GM12873 (cell line): ENCODE results near the gene FANCM.

Source experiments
- CTCF ChIP-seq: IDR thresholded peaks from 2 replicates; pipeline ENCODE4 v1.5.1; 2012; ENCODE audit warnings: low read depth, mild to moderate bottlenecking, moderate library complexity, low read length, control low read depth; ENCODE audit not compliant: insufficient read depth; ENCODE audit errors: missing control alignments

The FANCM gene

GRCh38 chr14:45181329-45181728 lies 45.6 kb downstream of the FANCM start:
- no peak for TF ChIP-seq CTCF

- no peak for TF ChIP-seq CTCF
Measured at GRCh38 chr14:45181806-45182205, 46.1 kb downstream of the FANCM start.

- no peak for TF ChIP-seq CTCF
Measured at GRCh38 chr14:45185100-45185814, 49.5 kb downstream of the FANCM start.

GRCh38 chr14:45194964-45195363 lies 59.2 kb downstream of the FANCM start:
- no peak for TF ChIP-seq CTCF

- no peak for TF ChIP-seq CTCF
Measured at GRCh38 chr14:45198551-45198950, 62.8 kb downstream of the FANCM start.

GRCh38 chr14:45199230-45199629 lies 63.5 kb downstream of the FANCM start:
- no peak for TF ChIP-seq CTCF

GRCh38 chr14:45201905-45202304 lies 66.2 kb downstream of the FANCM start:
- peak; percentile 48 for TF ChIP-seq CTCF
